HG02981 (cell line): ENCODE measurements around the gene HLCS.

ENCODE experiments used
- ATAC-seq: cut with Tn5 transposase; IDR thresholded peaks from one replicate; pipeline ENCODE4 v1.9.1; 2021; ENCODE audit warnings: mild to moderate bottlenecking, moderate library complexity; ENCODE audit not compliant: unreplicated experiment

The HLCS gene

GRCh38 chr21:36851121-36851520 is 115.3 kb downstream of the HLCS start:
- no peak for ATAC-seq

- no peak for ATAC-seq
Measured at GRCh38 chr21:36850372-36850771, 116.1 kb downstream of the HLCS start.

GRCh38 chr21:36849461-36850105 is 116.9 kb downstream of the HLCS start:
- ATAC-seq: no peak

GRCh38 chr21:36848730-36849274 is 117.7 kb downstream of the HLCS start:
- no peak for ATAC-seq

- ATAC-seq: no peak
Measured at GRCh38 chr21:36847189-36847588, 119.3 kb downstream of the HLCS start.

- no peak for ATAC-seq
Measured at GRCh38 chr21:36846631-36847030, 119.8 kb downstream of the HLCS start.

GRCh38 chr21:36845790-36846189 is 120.7 kb downstream of the HLCS start:
- no peak for ATAC-seq

- ATAC-seq: no peak
Measured at GRCh38 chr21:36845070-36845469, 121.4 kb downstream of the HLCS start.

- ATAC-seq: no peak
Measured at GRCh38 chr21:36841866-36842265, 124.6 kb downstream of the HLCS start.

GRCh38 chr21:36839735-36840134 is 126.7 kb downstream of the HLCS start:
- no peak for ATAC-seq

- no peak for ATAC-seq
Measured at GRCh38 chr21:36839123-36839522, 127.3 kb downstream of the HLCS start.

- no peak for ATAC-seq
Measured at GRCh38 chr21:36835383-36835795, 131.1 kb downstream of the HLCS start.

- ATAC-seq: no peak
Measured at GRCh38 chr21:36834192-36834591, 132.3 kb downstream of the HLCS start.

GRCh38 chr21:36830100-36830499 is 136.4 kb downstream of the HLCS start:
- no peak for ATAC-seq

GRCh38 chr21:36828891-36829515 is 137.5 kb downstream of the HLCS start:
- ATAC-seq: no peak

GRCh38 chr21:36828208-36828607 is 138.3 kb downstream of the HLCS start:
- no peak for ATAC-seq

- no peak for ATAC-seq
Measured at GRCh38 chr21:36825658-36826057, 140.8 kb downstream of the HLCS start.

GRCh38 chr21:36821032-36821299 is 145.5 kb downstream of the HLCS start:
- no peak for ATAC-seq

GRCh38 chr21:36820176-36821031 is 146.1 kb downstream of the HLCS start:
- ATAC-seq: no peak

- no peak for ATAC-seq
Measured at GRCh38 chr21:36817732-36818450, 148.6 kb downstream of the HLCS start.

- ATAC-seq: no peak
Measured at GRCh38 chr21:36816561-36817130, 149.8 kb downstream of the HLCS start.
